ENCODE results near the gene KCP. TPM values are rescaled to one million over a fixed set of nuclear protein-coding genes. Genes with fewer than 3 reads are reported as not detected.

The KCP gene
- total RNA-seq, 1 donor from 2014 or later: 1.3 TPM

- no peak overlapping the region for H3K27ac ChIP-seq
- no peak for ATAC-seq
These were observed 51.9 kb downstream of the KCP start for GRCh38 chr7:128858380-128859231.

DNA sequence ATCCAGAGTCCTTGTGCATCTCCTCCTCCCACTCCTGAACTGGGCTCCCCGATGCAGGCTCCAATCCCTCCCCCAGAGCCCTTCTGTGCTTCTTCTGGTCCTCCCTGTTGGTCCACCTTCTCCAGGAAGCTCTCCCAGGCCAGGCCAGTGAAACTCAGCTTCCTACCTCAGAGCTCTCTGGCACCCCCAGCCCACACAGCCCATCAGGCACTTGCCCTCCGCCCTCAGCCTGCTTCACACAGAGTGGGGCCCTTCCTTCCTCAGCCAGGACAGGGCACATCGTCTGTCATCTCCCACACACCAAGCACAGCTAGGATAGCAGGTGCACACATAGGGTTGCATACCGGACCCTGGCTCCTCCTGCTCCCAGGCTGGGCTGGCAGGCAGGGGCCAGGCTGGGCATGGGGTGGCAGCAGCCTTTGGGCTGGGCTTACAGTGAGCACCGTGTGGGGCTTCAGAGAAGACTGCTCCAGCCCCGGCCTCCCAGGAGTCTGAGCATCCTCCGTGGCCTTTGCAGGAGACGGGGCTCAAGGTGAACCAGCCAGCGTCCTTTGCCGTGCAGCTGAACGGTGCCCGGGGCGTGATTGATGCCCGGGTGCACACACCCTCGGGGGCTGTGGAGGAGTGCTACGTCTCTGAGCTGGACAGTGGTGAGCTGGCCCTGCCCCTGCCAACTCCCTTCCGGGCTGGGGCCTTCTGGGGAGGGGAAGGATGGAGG is 54.3 kb downstream of the KCP start:
- no peak overlapping the region for H3K27ac ChIP-seq
- no peaks in the 10 kb centered on the region for H3K36me3 ChIP-seq
- intact Hi-C loops (cut with DNase I): no loop called here
- DNase-seq: no peak
- no peak for ATAC-seq
- TF ChIP-seq, protein P1, sequence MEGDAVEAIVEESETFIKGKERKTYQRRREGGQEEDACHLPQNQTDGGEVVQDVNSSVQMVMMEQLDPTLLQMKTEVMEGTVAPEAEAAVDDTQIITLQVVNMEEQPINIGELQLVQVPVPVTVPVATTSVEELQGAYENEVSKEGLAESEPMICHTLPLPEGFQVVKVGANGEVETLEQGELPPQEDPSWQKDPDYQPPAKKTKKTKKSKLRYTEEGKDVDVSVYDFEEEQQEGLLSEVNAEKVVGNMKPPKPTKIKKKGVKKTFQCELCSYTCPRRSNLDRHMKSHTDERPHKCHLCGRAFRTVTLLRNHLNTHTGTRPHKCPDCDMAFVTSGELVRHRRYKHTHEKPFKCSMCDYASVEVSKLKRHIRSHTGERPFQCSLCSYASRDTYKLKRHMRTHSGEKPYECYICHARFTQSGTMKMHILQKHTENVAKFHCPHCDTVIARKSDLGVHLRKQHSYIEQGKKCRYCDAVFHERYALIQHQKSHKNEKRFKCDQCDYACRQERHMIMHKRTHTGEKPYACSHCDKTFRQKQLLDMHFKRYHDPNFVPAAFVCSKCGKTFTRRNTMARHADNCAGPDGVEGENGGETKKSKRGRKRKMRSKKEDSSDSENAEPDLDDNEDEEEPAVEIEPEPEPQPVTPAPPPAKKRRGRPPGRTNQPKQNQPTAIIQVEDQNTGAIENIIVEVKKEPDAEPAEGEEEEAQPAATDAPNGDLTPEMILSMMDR (IDR thresholded peaks at IDR 0.05): no peak
- H3K4me1 ChIP-seq: no peaks in the 10 kb centered on the region
- H3K9me3 ChIP-seq: no peaks in the 10 kb centered on the region
- H3K4me3 ChIP-seq: no peak overlapping the region
- H3K27me3 ChIP-seq: no peaks in the 10 kb centered on the region

More at GRCh38 chr7:128858380-128859231, 51.9 kb downstream of the KCP start:
- Histone ChIP-seq H3K4me3 (no peak overlapping the region), H3K4me1 (peaks cover 5% of the 10 kb centered on the region), H3K27me3 (no peaks in the 10 kb centered on the region), H3K36me3 (no peaks in the 10 kb centered on the region), H3K9me3 (no peaks in the 10 kb centered on the region)
- TF ChIP-seq, protein P1 (IDR thresholded peaks at IDR 0.05): no peak
- no peak for DNase-seq
- intact Hi-C loops (cut with DNase I): no loop called here

GRCh38 chr7:128855559-128855958 is 55.0 kb downstream of the KCP start:
- Histone ChIP-seq H3K4me3 (no peak overlapping the region), H3K9me3 (no peaks in the 10 kb centered on the region), H3K27ac (no peak overlapping the region), H3K27me3 (no peaks in the 10 kb centered on the region), H3K4me1 (no peaks in the 10 kb centered on the region), H3K36me3 (no peaks in the 10 kb centered on the region)
- no peak for DNase-seq
- TF ChIP-seq, protein P1 (IDR thresholded peaks at IDR 0.05): no peak
- intact Hi-C loops (cut with DNase I): no loop called here
- ATAC-seq: no peak

- Histone ChIP-seq H3K4me3 (no peak overlapping the region), H3K9me3 (no peaks in the 10 kb centered on the region), H3K27ac (no peak overlapping the region), H3K27me3 (no peaks in the 10 kb centered on the region), H3K4me1 (no peaks in the 10 kb centered on the region), H3K36me3 (no peaks in the 10 kb centered on the region)
- DNase-seq (no peak), ATAC-seq (no peak)
- intact Hi-C loops (cut with DNase I): no loop called here
- TF ChIP-seq, protein P1 (IDR thresholded peaks at IDR 0.05): no peak
These were observed 56.1 kb downstream of the KCP start for GRCh38 chr7:128854396-128854795.

GRCh38 chr7:128853799-128854198 is 56.7 kb downstream of the KCP start:
- no peak overlapping the region for H3K4me3 ChIP-seq
- intact Hi-C loops (cut with DNase I): no loop called here
- H3K36me3 ChIP-seq: no peaks in the 10 kb centered on the region
- no peaks in the 10 kb centered on the region for H3K4me1 ChIP-seq
- H3K27me3 ChIP-seq: no peaks in the 10 kb centered on the region
- TF ChIP-seq, protein P1 (IDR thresholded peaks at IDR 0.05): no peak
- ATAC-seq (no peak), DNase-seq (no peak)
- H3K9me3 ChIP-seq: no peaks in the 10 kb centered on the region
- H3K27ac ChIP-seq: no peak overlapping the region

Measured in upper lobe of right lung (tissue), 1 donor.